Gastrocnemius medialis (tissue), 4 donors: Measurements from ENCODE around the gene EDEM1.

ENCODE experiments used
- POLR2A ChIP-seq, 2 donors: fragments of 450-650 bp; IDR thresholded peaks; one replicate each; pipeline ENCODE4 v1.6.1; 2017; ENCODE audit warnings: antibody characterized with exemption in 2 of 2, mild to moderate bottlenecking in 2 of 2, moderate library complexity in 2 of 2
- TF ChIP-seq, protein P1 (sequence below), 5 experiments: fragments of 450-650 bp in 3 of 5; fragments of 200-600 bp in 2 of 5; sonication (generic) in 2 of 5; IDR thresholded peaks in 4 of 5; conservative IDR thresholded peaks in 1 of 5; 1 replicate in 4 of 5; 2 replicates in 1 of 5; pipeline ENCODE4 v1.5.1; 2016 to 2019; ENCODE audit warnings: antibody characterized with exemption in 5 of 5, mild to moderate bottlenecking in 3 of 5, moderate library complexity in 3 of 5

GRCh38 chr3:5221701-5222100, 34.2 kb downstream of the EDEM1 start:
- TF ChIP-seq, protein P1, sequence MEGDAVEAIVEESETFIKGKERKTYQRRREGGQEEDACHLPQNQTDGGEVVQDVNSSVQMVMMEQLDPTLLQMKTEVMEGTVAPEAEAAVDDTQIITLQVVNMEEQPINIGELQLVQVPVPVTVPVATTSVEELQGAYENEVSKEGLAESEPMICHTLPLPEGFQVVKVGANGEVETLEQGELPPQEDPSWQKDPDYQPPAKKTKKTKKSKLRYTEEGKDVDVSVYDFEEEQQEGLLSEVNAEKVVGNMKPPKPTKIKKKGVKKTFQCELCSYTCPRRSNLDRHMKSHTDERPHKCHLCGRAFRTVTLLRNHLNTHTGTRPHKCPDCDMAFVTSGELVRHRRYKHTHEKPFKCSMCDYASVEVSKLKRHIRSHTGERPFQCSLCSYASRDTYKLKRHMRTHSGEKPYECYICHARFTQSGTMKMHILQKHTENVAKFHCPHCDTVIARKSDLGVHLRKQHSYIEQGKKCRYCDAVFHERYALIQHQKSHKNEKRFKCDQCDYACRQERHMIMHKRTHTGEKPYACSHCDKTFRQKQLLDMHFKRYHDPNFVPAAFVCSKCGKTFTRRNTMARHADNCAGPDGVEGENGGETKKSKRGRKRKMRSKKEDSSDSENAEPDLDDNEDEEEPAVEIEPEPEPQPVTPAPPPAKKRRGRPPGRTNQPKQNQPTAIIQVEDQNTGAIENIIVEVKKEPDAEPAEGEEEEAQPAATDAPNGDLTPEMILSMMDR (IDR thresholded peaks at IDR 0.05 in 4 of 5, conservative IDR thresholded peaks at IDR 0.05 in 1 of 5), result no peak
- no peak for TF ChIP-seq POLR2A (IDR thresholded peaks at IDR 0.05)
